ENCODE results near the gene RPTOR.

RPTOR gene

DNA sequence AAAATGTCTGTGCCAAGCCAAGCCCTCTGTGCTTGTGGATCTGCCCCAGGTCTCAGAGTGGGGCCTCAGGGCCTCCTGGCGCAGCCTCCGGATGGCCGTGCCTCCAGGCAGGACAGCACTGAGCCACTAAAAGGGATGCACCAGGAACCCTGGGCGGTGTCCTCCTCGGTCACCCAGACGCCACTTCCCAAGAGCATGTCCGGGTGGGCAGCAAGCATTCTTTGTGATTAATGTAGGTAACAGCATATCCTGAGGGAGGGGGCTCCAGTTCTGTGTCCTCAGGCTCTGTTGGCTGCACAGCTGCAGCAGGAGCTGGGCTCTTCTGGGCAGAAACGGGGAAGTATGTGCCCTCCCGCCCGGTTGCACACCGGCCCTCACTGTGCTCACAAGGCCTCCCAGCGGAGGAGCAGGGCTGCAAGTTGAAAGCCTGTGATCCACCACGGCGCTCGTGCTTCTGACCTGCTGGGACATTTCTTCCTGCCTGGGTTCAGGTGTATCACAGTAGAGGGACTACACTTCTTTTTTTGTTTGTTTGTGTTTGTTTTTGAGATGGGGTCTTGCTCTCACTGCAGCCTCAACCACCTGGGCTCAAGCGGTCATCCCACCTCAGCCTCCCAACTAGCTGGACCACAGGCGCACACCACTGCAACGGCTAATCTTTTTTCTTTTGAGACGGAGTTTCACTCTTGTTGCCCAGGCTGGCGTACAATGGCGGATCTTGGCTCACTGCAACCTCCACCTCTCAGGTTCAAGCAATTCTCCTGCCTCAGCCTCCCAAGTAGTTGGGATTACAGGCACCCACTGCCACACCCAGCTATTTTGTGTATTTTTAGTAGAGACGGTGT, 409.1 kb downstream of the RPTOR start:
- H3K4me3 Mint-ChIP-seq = no peak overlapping the region
- DNase-seq = no peak
- H3K27ac Mint-ChIP-seq = no peak overlapping the region
- H3K36me3 Mint-ChIP-seq (ENCODE audit: low read depth) = peaks cover 64% of the 10 kb centered on the region
- no peaks in the 10 kb centered on the region for H3K9me3 Mint-ChIP-seq
- no peaks in the 10 kb centered on the region for H3K4me1 Mint-ChIP-seq (ENCODE audit: low read depth)
- H3K27me3 Mint-ChIP-seq = no peaks in the 10 kb centered on the region

- no peak for DNase-seq
- no peaks in the 10 kb centered on the region for H3K4me1 Mint-ChIP-seq (ENCODE audit: low read depth)
- no peak overlapping the region for H3K27ac Mint-ChIP-seq
- no peaks in the 10 kb centered on the region for H3K9me3 Mint-ChIP-seq
- H3K27me3 Mint-ChIP-seq = no peaks in the 10 kb centered on the region
- peaks cover 52% of the 10 kb centered on the region for H3K36me3 Mint-ChIP-seq (ENCODE audit: low read depth)
- no peak overlapping the region for H3K4me3 Mint-ChIP-seq
Measured at GRCh38 chr17:80955078-80955477, 410.4 kb downstream of the RPTOR start.

- no peaks in the 10 kb centered on the region for H3K4me1 Mint-ChIP-seq (ENCODE audit: low read depth)
- H3K27ac Mint-ChIP-seq = no peak overlapping the region
- H3K36me3 Mint-ChIP-seq (ENCODE audit: low read depth) = peaks cover 52% of the 10 kb centered on the region
- DNase-seq = no peak
- H3K4me3 Mint-ChIP-seq = no peak overlapping the region
- no peaks in the 10 kb centered on the region for H3K9me3 Mint-ChIP-seq
- H3K27me3 Mint-ChIP-seq = no peaks in the 10 kb centered on the region
Measured at GRCh38 chr17:80955671-80956280, 411.1 kb downstream of the RPTOR start.

- H3K27me3 Mint-ChIP-seq = no peaks in the 10 kb centered on the region
- no peaks in the 10 kb centered on the region for H3K4me1 Mint-ChIP-seq (ENCODE audit: low read depth)
- H3K36me3 Mint-ChIP-seq (ENCODE audit: low read depth) = peaks cover 44% of the 10 kb centered on the region
- H3K4me3 Mint-ChIP-seq = no peak overlapping the region
- H3K9me3 Mint-ChIP-seq = no peaks in the 10 kb centered on the region
- no peak for DNase-seq
- no peak overlapping the region for H3K27ac Mint-ChIP-seq
Measured at GRCh38 chr17:80956321-80957190, 411.9 kb downstream of the RPTOR start.

GRCh38 chr17:80957461-80957941, 412.9 kb downstream of the RPTOR start:
- DNase-seq = no peak

GRCh38 chr17:80959330-80960036, 414.8 kb downstream of the RPTOR start:
- Mint-ChIP-seq H3K36me3 (ENCODE audit: low read depth) (peaks cover 35% of the 10 kb centered on the region), H3K4me3 (no peak overlapping the region), H3K27me3 (no peaks in the 10 kb centered on the region)

More at GRCh38 chr17:80957461-80957941, 412.9 kb downstream of the RPTOR start:
- Mint-ChIP-seq H3K27me3 (no peaks in the 10 kb centered on the region), H3K36me3 (ENCODE audit: low read depth) (peaks cover 42% of the 10 kb centered on the region), H3K27ac (no peak overlapping the region), H3K4me3 (no peak overlapping the region), H3K9me3 (no peaks in the 10 kb centered on the region), H3K4me1 (ENCODE audit: low read depth) (no peaks in the 10 kb centered on the region)

DNA sequence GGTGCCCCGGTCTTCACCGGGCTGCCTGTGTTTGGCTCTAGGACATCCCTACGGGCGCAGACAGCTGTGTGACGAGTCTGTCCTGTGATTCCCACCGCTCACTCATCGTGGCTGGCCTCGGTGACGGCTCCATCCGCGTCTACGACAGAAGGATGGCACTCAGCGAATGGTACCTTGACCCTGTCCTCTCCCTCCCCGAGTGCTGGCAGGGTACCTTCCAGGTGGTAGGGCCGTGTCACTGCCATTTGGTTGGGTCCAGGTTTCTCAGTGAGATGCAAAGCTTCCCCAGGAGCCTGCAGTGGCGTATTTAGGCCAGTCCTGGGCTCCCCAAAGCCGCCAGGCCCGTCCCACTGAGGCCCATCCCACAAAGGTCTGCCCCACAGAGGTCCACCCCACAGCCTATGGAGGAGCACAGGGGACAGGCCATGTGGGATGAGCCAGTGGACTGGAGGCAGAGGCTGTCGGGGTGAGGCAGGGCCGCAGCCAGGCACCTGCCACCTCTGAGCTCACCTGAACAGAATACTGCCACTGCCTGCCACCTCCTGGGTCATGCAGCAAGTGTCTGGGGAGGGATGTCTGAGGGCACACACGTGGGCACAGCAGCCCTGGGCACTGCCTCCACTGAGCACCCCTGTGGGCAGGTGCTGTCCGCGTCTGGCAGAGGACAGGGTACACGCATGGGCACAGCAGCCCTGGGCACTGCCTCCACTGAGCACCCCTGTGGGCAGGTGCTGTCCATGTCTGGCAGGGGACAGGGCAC, 415.6 kb downstream of the RPTOR start:
- H3K27ac Mint-ChIP-seq = no peak overlapping the region

More at GRCh38 chr17:80959330-80960036, 414.8 kb downstream of the RPTOR start:
- no peak for DNase-seq
- Mint-ChIP-seq H3K4me1 (ENCODE audit: low read depth) (no peaks in the 10 kb centered on the region), H3K9me3 (no peaks in the 10 kb centered on the region), H3K27ac (no peak overlapping the region)

GRCh38 chr17:80960797-80961452, 416.3 kb downstream of the RPTOR start:
- Mint-ChIP-seq H3K4me3 (no peak overlapping the region), H3K4me1 (ENCODE audit: low read depth) (no peaks in the 10 kb centered on the region), H3K9me3 (no peaks in the 10 kb centered on the region), H3K27me3 (no peaks in the 10 kb centered on the region), H3K27ac (no peak overlapping the region), H3K36me3 (ENCODE audit: low read depth) (peaks cover 39% of the 10 kb centered on the region)
- no peak for DNase-seq

More for the DNA sequence above, 415.6 kb downstream of the RPTOR start:
- peaks cover 35% of the 10 kb centered on the region for H3K36me3 Mint-ChIP-seq (ENCODE audit: low read depth)
- no peaks in the 10 kb centered on the region for H3K27me3 Mint-ChIP-seq
- no peak overlapping the region for H3K4me3 Mint-ChIP-seq
- H3K4me1 Mint-ChIP-seq (ENCODE audit: low read depth) = no peaks in the 10 kb centered on the region
- DNase-seq = no peak
- no peaks in the 10 kb centered on the region for H3K9me3 Mint-ChIP-seq

DNA sequence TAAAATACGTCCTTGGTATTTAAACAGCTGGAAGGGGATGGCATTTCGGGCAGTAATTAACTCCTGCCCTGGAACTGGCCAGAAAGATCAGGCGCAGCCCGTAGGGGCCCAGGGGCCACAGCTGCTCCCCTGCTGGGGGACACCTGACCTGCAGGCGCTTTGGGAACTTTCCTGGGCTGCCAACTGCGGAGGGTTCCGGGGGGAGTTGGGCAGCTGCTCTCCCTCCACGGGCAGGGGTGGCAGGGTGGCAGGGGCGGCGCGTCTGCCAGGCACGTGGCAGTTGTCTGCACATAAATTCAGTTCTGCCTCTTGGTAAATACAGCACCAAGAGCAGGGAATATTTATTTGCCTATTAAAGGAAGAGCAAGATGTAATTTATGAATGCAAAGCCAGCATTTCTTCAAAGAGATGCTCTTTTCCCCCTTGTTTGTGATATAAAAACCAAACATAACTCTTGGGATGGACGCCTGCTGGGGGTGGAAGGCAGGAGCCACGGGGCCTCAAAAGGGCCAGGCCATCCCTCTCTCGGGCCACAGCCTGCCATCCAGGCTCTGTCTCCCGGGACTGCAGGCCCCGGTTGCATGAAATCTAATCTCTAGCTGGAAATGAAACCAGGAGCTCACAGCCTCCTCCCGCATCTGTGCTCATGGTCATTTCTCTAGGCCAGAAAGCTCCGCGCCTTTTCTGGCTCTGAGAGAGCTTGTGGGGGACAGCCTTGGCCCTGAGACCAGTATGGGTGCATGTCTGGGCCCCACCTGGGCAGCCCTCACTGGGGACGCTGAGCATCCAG, 417.1 kb downstream of the RPTOR start:
- Mint-ChIP-seq H3K27me3 (no peaks in the 10 kb centered on the region), H3K27ac (no peak overlapping the region), H3K4me3 (no peak overlapping the region), H3K9me3 (no peaks in the 10 kb centered on the region), H3K36me3 (ENCODE audit: low read depth) (peaks cover 44% of the 10 kb centered on the region), H3K4me1 (ENCODE audit: low read depth) (no peaks in the 10 kb centered on the region)
- no peak for DNase-seq

DNA sequence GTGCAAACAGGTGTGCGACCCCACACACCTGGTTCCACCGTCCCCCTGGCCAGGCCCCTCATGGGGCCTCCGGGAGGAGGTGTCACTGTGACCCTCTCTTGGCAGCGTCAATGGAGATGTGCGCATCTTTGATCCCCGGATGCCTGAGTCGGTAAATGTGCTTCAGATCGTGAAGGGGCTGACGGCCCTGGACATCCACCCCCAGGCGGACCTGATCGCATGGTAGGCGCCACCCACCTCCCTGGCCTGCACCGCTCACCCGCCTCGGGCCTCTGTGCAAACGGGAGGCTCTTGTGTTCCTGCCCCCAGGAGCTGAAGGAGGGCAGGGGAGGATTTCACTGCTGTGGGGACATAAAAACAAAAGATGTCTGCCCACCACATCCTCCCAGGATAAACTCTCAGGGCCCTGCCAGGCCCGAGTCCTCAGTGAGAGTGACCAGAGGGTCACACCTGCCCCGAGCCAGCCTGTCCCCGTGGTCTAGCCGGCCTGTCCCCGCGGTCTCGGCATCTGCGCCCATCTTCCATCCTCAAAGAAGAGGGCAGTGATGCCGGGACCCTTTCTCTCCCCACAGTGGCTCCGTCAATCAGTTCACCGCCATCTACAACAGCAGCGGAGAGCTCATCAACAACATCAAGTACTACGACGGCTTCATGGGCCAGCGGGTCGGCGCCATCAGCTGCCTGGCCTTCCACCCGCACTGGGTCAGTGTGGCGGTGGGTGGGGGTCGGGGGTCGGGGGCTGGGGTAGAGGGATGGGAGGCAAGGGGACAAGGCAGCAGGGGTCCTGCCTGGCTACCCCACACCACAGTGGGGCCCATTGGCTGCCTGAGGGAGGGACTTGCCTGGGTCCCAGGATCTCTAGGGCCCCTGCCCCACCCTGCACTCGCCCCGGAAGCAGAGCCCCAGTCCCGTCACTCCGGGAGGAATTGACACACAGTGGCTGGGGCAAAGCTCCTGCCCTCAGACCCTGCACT, 418.0 kb downstream of the RPTOR start:
- Mint-ChIP-seq H3K27me3 (no peaks in the 10 kb centered on the region), H3K9me3 (no peaks in the 10 kb centered on the region), H3K4me3 (no peak overlapping the region), H3K36me3 (ENCODE audit: low read depth) (peaks cover 44% of the 10 kb centered on the region), H3K4me1 (ENCODE audit: low read depth) (no peaks in the 10 kb centered on the region), H3K27ac (no peak overlapping the region)
- no peak for DNase-seq

GRCh38 chr17:80963812-80964543, 419.3 kb downstream of the RPTOR start:
- no peak for DNase-seq
- Mint-ChIP-seq H3K36me3 (ENCODE audit: low read depth) (peaks cover 42% of the 10 kb centered on the region), H3K4me3 (no peak overlapping the region), H3K27ac (no peak overlapping the region), H3K4me1 (ENCODE audit: low read depth) (peaks cover 1% of the 10 kb centered on the region), H3K9me3 (no peaks in the 10 kb centered on the region), H3K27me3 (no peaks in the 10 kb centered on the region)

All from activated T-cell treated with anti-CD3 and anti-CD28 coated beads, Interleukin-2, amount 50 U/mL, for 24 hours (primary cell).